IMR-90 (cell line): ENCODE data around the gene MAPRE3. TPM values are rescaled to one million over a fixed set of nuclear protein-coding genes. Genes with fewer than 3 reads are reported as not detected.

Source experiments
- ATAC-seq: fragments of 200-7000 bp; cut with Tn5 transposase; 2 replicates; pipeline ENCODE4 v1.9.1; 2020; ENCODE audit warnings: low read depth, mild to moderate bottlenecking, moderate library complexity
- BruUV-seq: library from RNA; stranded (reverse); fragments of 400-500 nt; replicated peaks from 2 replicates; lab custom pipeline; 2021; lab: Mats Ljungman, UMichigan
- CTCF ChIA-PET: fragments of 300-600 bp; formaldehyde crosslinking; extraction: SDS; loops from one replicate; lab custom pipeline; 2021; ENCODE audit warnings: antibody characterized with exemption; lab: Yijun Ruan, JAX
- POLR2A ChIA-PET: fragments of 300-600 bp; sonication (Branson Sonifier 250); formaldehyde crosslinking; loops from one replicate; lab custom pipeline; 2022; ENCODE audit warnings: antibody characterized with exemption; ENCODE audit not compliant: unreplicated experiment; lab: Charles Lee
- DNase-seq: peaks from one replicate; pipeline ENCODE4 v3.0.0; 2013
- H2AFZ ChIP-seq: replicated peaks from 2 replicates; pipeline ENCODE3; 2013; ENCODE audit warnings: low read length, mild to moderate bottlenecking; ENCODE audit not compliant: poor library complexity
- H2AK5ac ChIP-seq: 2 replicates; pipeline ENCODE4 v1.6.1; 2013; ENCODE audit warnings: low read depth, low read length, inconsistent platforms
- H2AK9ac ChIP-seq: replicated peaks from 2 replicates; pipeline ENCODE3; 2013; ENCODE audit warnings: mild to moderate bottlenecking, low read depth, low read length, moderate library complexity; ENCODE audit not compliant: poor library complexity
- H2BK120ac ChIP-seq: 2 replicates; pipeline ENCODE4 v1.6.1; 2013; ENCODE audit warnings: low read depth, low read length, inconsistent platforms
- H2BK15ac ChIP-seq: 3 replicates; pipeline ENCODE4 v1.6.1; 2013; ENCODE audit warnings: low read depth, low read length, inconsistent platforms
- H2BK20ac ChIP-seq: 2 replicates; pipeline ENCODE4 v1.6.1; 2013; ENCODE audit warnings: low read depth, mild to moderate bottlenecking, inconsistent platforms, low read length, moderate library complexity
- H2BK5ac ChIP-seq: 2 replicates; pipeline ENCODE4 v1.6.1; 2013; ENCODE audit warnings: mild to moderate bottlenecking, low read depth, low read length, inconsistent platforms; ENCODE audit not compliant: poor library complexity, severe bottlenecking
- H3K14ac ChIP-seq: replicated peaks from 2 replicates; pipeline ENCODE4 v1.6.1; 2013; ENCODE audit warnings: low read depth, low read length, inconsistent platforms
- H3K18ac ChIP-seq: 2 replicates; pipeline ENCODE4 v1.6.1; 2013; ENCODE audit warnings: low read depth, low read length, control low read depth
- H3K23ac ChIP-seq: 2 replicates; pipeline ENCODE4 v1.6.1; 2013; ENCODE audit warnings: low read depth, low read length, inconsistent platforms
- H3K27ac ChIP-seq: 2 replicates; pipeline ENCODE4 v1.5.1; 2013; ENCODE audit warnings: mild to moderate bottlenecking, control low read depth, low read length; ENCODE audit not compliant: insufficient read depth
- H3K27me3 ChIP-seq: 2 replicates; pipeline ENCODE4 v1.6.1; 2013; ENCODE audit warnings: low read length; ENCODE audit not compliant: control insufficient read depth, insufficient read depth
- H3K36me3 ChIP-seq: 2 replicates; pipeline ENCODE4 v1.6.1; 2013; ENCODE audit warnings: low read length, mixed read lengths; ENCODE audit not compliant: control insufficient read depth, insufficient read depth
- H3K4ac ChIP-seq: 2 replicates; pipeline ENCODE4 v1.6.1; 2013; ENCODE audit warnings: low read depth, low read length, inconsistent platforms
- H3K4me1 ChIP-seq: 2 replicates; pipeline ENCODE4 v1.6.1; 2013; ENCODE audit warnings: low read length, mixed read lengths; ENCODE audit not compliant: control insufficient read depth, insufficient read depth
- H3K4me2 ChIP-seq: 2 replicates; pipeline ENCODE4 v1.6.1; 2013; ENCODE audit warnings: low read depth, mild to moderate bottlenecking, control low read depth, low read length, moderate library complexity
- H3K4me3 ChIP-seq: 2 replicates; pipeline ENCODE4 v1.5.1; 2013; ENCODE audit warnings: low read depth, mild to moderate bottlenecking, control low read depth, low read length, moderate library complexity; ENCODE audit not compliant: insufficient read depth
- H3K56ac ChIP-seq: 2 replicates; pipeline ENCODE4 v1.6.1; 2013; ENCODE audit warnings: low read length, inconsistent platforms; ENCODE audit not compliant: insufficient read depth; ENCODE audit errors: extremely low read depth
- H3K79me1 ChIP-seq, 2 experiments: 2 replicates each; pipeline ENCODE4 v1.6.1; 2013; ENCODE audit warnings: low read length in 2 of 2, inconsistent platforms in 1 of 2, low read depth in 1 of 2
- H3K9ac ChIP-seq: 2 replicates; pipeline ENCODE4 v1.6.1; 2013; ENCODE audit warnings: low read depth, low read length, control low read depth
- H3K9me1 ChIP-seq: 2 replicates; pipeline ENCODE4 v1.6.1; 2013; ENCODE audit warnings: low read length, inconsistent platforms; ENCODE audit not compliant: insufficient read depth
- H3K9me3 ChIP-seq: 2 replicates; pipeline ENCODE4 v1.6.1; 2013; ENCODE audit warnings: low read length; ENCODE audit not compliant: control insufficient read depth, insufficient read depth
- H4K20me1 ChIP-seq: 2 replicates; pipeline ENCODE4 v1.6.1; 2013; ENCODE audit warnings: low read length, inconsistent platforms; ENCODE audit not compliant: insufficient read depth
- H4K5ac ChIP-seq: 2 replicates; pipeline ENCODE4 v1.6.1; 2013; ENCODE audit warnings: mild to moderate bottlenecking, low read depth, low read length, control low read depth
- H4K8ac ChIP-seq, 2 experiments: 2 replicates each; pipeline ENCODE4 v1.6.1; 2013; ENCODE audit warnings: low read depth in 2 of 2, low read length in 2 of 2, control low read depth in 1 of 2, inconsistent platforms in 1 of 2
- H4K91ac ChIP-seq: 2 replicates; pipeline ENCODE4 v1.6.1; 2013; ENCODE audit warnings: low read depth, low read length, inconsistent platforms; ENCODE audit not compliant: insufficient read depth
- BHLHE40 ChIP-seq: fragments of 150-350 bp; IDR thresholded peaks from 2 replicates; pipeline ENCODE4 v1.6.1; 2016; ENCODE audit warnings: mild to moderate bottlenecking, low read depth, low read length
- CEBPB ChIP-seq: IDR thresholded peaks from 2 replicates; pipeline ENCODE4 v1.6.1; 2012; ENCODE audit warnings: low read depth, low read length, improper control_type of control experiment
- CHD1 ChIP-seq: IDR thresholded peaks from 2 replicates; pipeline ENCODE4 v1.6.1; 2012; ENCODE audit warnings: low read depth, low read length, improper control_type of control experiment
- ELK1 ChIP-seq: fragments of 150-350 bp; IDR thresholded peaks from 2 replicates; pipeline ENCODE4 v1.6.1; 2016; ENCODE audit warnings: low read depth, mild to moderate bottlenecking, low read length, moderate library complexity, borderline replicate concordance
- FOS ChIP-seq: fragments of 150-350 bp; IDR thresholded peaks from 2 replicates; pipeline ENCODE4 v1.6.1; 2016; ENCODE audit warnings: low read depth, low read length
- MAFK ChIP-seq: IDR thresholded peaks from 2 replicates; pipeline ENCODE4 v1.6.1; 2012; ENCODE audit warnings: low read depth, low read length, improper control_type of control experiment
- MAZ ChIP-seq: IDR thresholded peaks from 2 replicates; pipeline ENCODE4 v1.6.1; 2012; ENCODE audit warnings: low read depth, mild to moderate bottlenecking, low read length, improper control_type of control experiment, moderate library complexity, borderline replicate concordance
- MXI1 ChIP-seq: IDR thresholded peaks from 2 replicates; pipeline ENCODE4 v1.6.1; 2012; ENCODE audit warnings: low read depth, mild to moderate bottlenecking, low read length, moderate library complexity, borderline replicate concordance
- NFE2L2 ChIP-seq: fragments of 150-350 bp; IDR thresholded peaks from 2 replicates; pipeline ENCODE4 v1.6.1; 2016; ENCODE audit warnings: low read depth, mild to moderate bottlenecking, low read length
- POLR2A ChIP-seq: IDR thresholded peaks from 2 replicates; pipeline ENCODE4 v1.6.1; 2012; ENCODE audit warnings: mild to moderate bottlenecking, low read depth, low read length
- RAD21 ChIP-seq: IDR thresholded peaks from 2 replicates; pipeline ENCODE4 v1.6.1; 2012; ENCODE audit warnings: low read length, improper control_type of control experiment
- RCOR1 ChIP-seq: IDR thresholded peaks from 2 replicates; pipeline ENCODE4 v1.6.1; 2012; ENCODE audit warnings: mild to moderate bottlenecking, low read length, improper control_type of control experiment; ENCODE audit not compliant: insufficient replicate concordance
- RFX5 ChIP-seq: IDR thresholded peaks from 2 replicates; pipeline ENCODE4 v1.8.0; 2012; ENCODE audit warnings: low read depth, mild to moderate bottlenecking, low read length, moderate library complexity
- SMC3 ChIP-seq: fragments of 150-350 bp; IDR thresholded peaks from 2 replicates; pipeline ENCODE4 v1.6.1; 2016; ENCODE audit warnings: low read depth, mild to moderate bottlenecking, antibody characterized with exemption, low read length, moderate library complexity
- USF2 ChIP-seq: fragments of 150-350 bp; IDR thresholded peaks from 2 replicates; pipeline ENCODE4 v1.6.1; 2017; ENCODE audit warnings: mild to moderate bottlenecking, antibody characterized with exemption, low read length, low read depth
- WGBS, 2 experiments: methylation state at CpG; one replicate each; pipeline versions ENCODE4 v1.1.5 to v1.1.7; 2013; ENCODE audit warnings: missing lambda C conversion rate in 2 of 2; ENCODE audit not compliant: insufficient read length in 1 of 2; ENCODE audit errors: extremely low coverage in 2 of 2; 5-methylcytosine and 5-hydroxymethylcytosine counted together
- dilution Hi-C: fragments of 300-500 bp; cut with HindIII; formaldehyde crosslinking; loops from one replicate; pipeline ENCODE4 v1.14.3; 2018; ENCODE audit warnings: low sequenced_read_pairs; ENCODE audit not compliant: unreplicated experiment
- in situ Hi-C: fragments of 300-500 bp; cut with MboI; formaldehyde crosslinking; loops from 3 replicates; pipeline ENCODE4 v1.14.3; 2019; ENCODE audit warnings: low sequenced_read_pairs, inconsistent platforms, mixed read lengths
- intact Hi-C: fragments of 100-400 bp; cut with micrococcal nuclease; formaldehyde crosslinking; loops from 2 replicates; pipeline ENCODE4 v1.10.0; 2022
- polyA plus RNA-seq, 3 experiments: library from polyadenylated mRNA; depleted of rRNA; stranded (reverse); fragments of >200 nt; gene quantifications; 2 replicates each; pipeline ENCODE4 v1.2.3, GENCODE V29; 2012; ENCODE audit warnings: low replicate concordance in 1 of 3
- total RNA-seq: library from RNA; depleted of rRNA; stranded (reverse); fragments of >200 nt; gene quantifications from 2 replicates; pipeline ENCODE4 v1.2.3, GENCODE V29; 2012
- TF ChIP-seq, protein P1 (sequence below): conservative IDR thresholded peaks from 2 replicates; pipeline ENCODE4 v1.5.1; 2012; ENCODE audit warnings: mild to moderate bottlenecking, low read depth, low read length, improper control_type of control experiment

Gene MAPRE3
- total and polyA plus RNA-seq, 2 of the 4 experiments (the other 2 are of a cell fraction): 1.8 to 20.3 TPM

DNA sequence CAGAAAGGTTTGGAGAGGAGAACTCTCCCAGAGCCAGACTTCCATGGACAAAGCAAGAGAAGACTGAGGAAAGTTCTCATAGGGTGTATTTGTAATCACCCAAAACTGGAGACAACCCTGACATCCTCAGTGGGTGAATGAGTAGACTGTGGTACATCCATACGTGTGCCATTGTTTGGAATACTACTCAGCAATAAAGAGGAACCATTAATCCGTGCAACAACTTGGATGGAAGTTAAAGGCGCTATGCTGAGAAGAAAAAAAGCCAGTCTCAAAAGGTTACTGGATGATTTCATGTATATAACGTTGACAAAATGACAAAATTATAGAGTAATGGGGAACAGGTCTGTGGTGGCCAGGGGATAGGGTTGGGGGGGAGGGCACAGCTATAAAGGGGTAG is 38.2 kb downstream of the MAPRE3 start:
- no peak overlapping the region for H2BK20ac ChIP-seq
- in situ Hi-C loops: no loop called here
- POLR2A ChIA-PET: interaction anchor here (0.7 kb wide), 1 partner anchor 56 kb away, joined by 4 read pairs; no protein-coding TSS in a partner anchor

More for the DNA sequence above, 38.2 kb downstream of the MAPRE3 start:
- no peak overlapping the region for H2BK5ac ChIP-seq
- no peaks in the 10 kb centered on the region for H3K36me3 ChIP-seq
- dilution Hi-C loops: no loop called here
- H3K14ac ChIP-seq: no peak overlapping the region
- H4K8ac ChIP-seq: no peak overlapping the region
- H2AK5ac ChIP-seq: no peak overlapping the region
- no peaks in the 10 kb centered on the region for H3K27me3 ChIP-seq
- H4K20me1 ChIP-seq: no peaks in the 10 kb centered on the region
- H3K4ac ChIP-seq: no peak overlapping the region
- no peak overlapping the region for H3K56ac ChIP-seq
- no peak overlapping the region for H3K9ac ChIP-seq
- ATAC-seq (no peak), DNase-seq (no peak)
- no peak overlapping the region for H3K23ac ChIP-seq
- no peaks in the 10 kb centered on the region for H3K9me3 ChIP-seq
- no peak overlapping the region for H3K18ac ChIP-seq
- H2BK15ac ChIP-seq: no peak overlapping the region
- no peak overlapping the region for H2AK9ac ChIP-seq
- intact Hi-C loops: no loop called here
- BruUV-seq: no TSS peak
- CTCF ChIA-PET: no interaction called here
- no peak overlapping the region for H4K91ac ChIP-seq
- peaks cover 5% of the 10 kb centered on the region for H3K9me1 ChIP-seq
- no peak overlapping the region for H3K4me3 ChIP-seq
- no peak overlapping the region for H4K5ac ChIP-seq
- peaks cover 0 to 4% of the 10 kb centered on the region in 2 experiments; a peak in 2 of 4 replicates for H3K79me1 ChIP-seq
- H3K4me2 ChIP-seq: no peak overlapping the region
- H2AFZ ChIP-seq: no peak overlapping the region
- 57% methylated on average over 1 of the region's 4 CpGs; no CpG with 5 or more reads in 1 of the 2 experiments for WGBS, 2 experiments
- no peak overlapping the region for H3K27ac ChIP-seq
- TF ChIP-seq RFX5 (no peak), BHLHE40 (no peak), NFE2L2 (no peak), SMC3 (no peak), CHD1 (no peak), FOS (no peak), POLR2A (no peak), RAD21 (no peak), MXI1 (no peak), MAZ (no peak), ELK1 (no peak), MAFK (no peak), CEBPB (no peak), RCOR1 (no peak), USF2 (no peak)
- TF ChIP-seq, protein P1, sequence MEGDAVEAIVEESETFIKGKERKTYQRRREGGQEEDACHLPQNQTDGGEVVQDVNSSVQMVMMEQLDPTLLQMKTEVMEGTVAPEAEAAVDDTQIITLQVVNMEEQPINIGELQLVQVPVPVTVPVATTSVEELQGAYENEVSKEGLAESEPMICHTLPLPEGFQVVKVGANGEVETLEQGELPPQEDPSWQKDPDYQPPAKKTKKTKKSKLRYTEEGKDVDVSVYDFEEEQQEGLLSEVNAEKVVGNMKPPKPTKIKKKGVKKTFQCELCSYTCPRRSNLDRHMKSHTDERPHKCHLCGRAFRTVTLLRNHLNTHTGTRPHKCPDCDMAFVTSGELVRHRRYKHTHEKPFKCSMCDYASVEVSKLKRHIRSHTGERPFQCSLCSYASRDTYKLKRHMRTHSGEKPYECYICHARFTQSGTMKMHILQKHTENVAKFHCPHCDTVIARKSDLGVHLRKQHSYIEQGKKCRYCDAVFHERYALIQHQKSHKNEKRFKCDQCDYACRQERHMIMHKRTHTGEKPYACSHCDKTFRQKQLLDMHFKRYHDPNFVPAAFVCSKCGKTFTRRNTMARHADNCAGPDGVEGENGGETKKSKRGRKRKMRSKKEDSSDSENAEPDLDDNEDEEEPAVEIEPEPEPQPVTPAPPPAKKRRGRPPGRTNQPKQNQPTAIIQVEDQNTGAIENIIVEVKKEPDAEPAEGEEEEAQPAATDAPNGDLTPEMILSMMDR: no peak
- H2BK120ac ChIP-seq: no peak overlapping the region
- H3K4me1 ChIP-seq: peaks cover 9% of the 10 kb centered on the region
